Endometrial microvascular endothelial cells (primary cell): ENCODE measurements around the gene PIK3C2B. TPM values are rescaled to one million over a fixed set of nuclear protein-coding genes. Genes with fewer than 3 reads are reported as not detected.
"Not testable (repeated sequence)": the region's sequence is repeated elsewhere in the genome, so short reads cannot be mapped to it uniquely, and the experiment has no call there.

Experiments used
- in situ Hi-C: cut with HindIII; loops from 2 replicates; pipeline ENCODE4 v1.10.0; 2017; ENCODE audit warnings: low sequenced_read_pairs, low pct_unique_long_range_greater_than_20kb; ENCODE audit errors: inconsistent ontology term
- total RNA-seq: library from RNA; depleted of rRNA; stranded (reverse); fragments of >200 nt; gene quantifications from one replicate; pipeline ENCODE4 v1.2.3, GENCODE V29; 2015; ENCODE audit errors: inconsistent ontology term

PIK3C2B gene
- total RNA-seq, 1 donor from 2014 or later = 14.9 TPM

- in situ Hi-C loops = not testable (repeated sequence)
These were observed 7.9 kb downstream of the PIK3C2B start for GRCh38 chr1:204486513-204487255.

- in situ Hi-C loops = no loop called here
These were observed 10.8 kb downstream of the PIK3C2B start for GRCh38 chr1:204483791-204484190.

- in situ Hi-C loops = no loop called here
These were observed 14.1 kb downstream of the PIK3C2B start for GRCh38 chr1:204480515-204480914.

GRCh38 chr1:204479387-204480136 is 15.0 kb downstream of the PIK3C2B start:
- in situ Hi-C loops = no loop called here

GRCh38 chr1:204478921-204479320 is 15.7 kb downstream of the PIK3C2B start:
- in situ Hi-C loops = no loop called here

- in situ Hi-C loops = no loop called here
These were observed 16.3 kb downstream of the PIK3C2B start for GRCh38 chr1:204478172-204478899.

- in situ Hi-C loops = no loop called here
These were observed 17.4 kb downstream of the PIK3C2B start for GRCh38 chr1:204477036-204477740.

- in situ Hi-C loops = no loop called here
These were observed 18.0 kb downstream of the PIK3C2B start for GRCh38 chr1:204476563-204476962.

- in situ Hi-C loops = no loop called here
These were observed 18.8 kb downstream of the PIK3C2B start for GRCh38 chr1:204475656-204476432.

- in situ Hi-C loops = no loop called here
These were observed 21.1 kb downstream of the PIK3C2B start for GRCh38 chr1:204473400-204473965.

GRCh38 chr1:204472660-204473059 is 21.9 kb downstream of the PIK3C2B start:
- in situ Hi-C loops = no loop called here

GRCh38 chr1:204471687-204472086 is 22.9 kb downstream of the PIK3C2B start:
- in situ Hi-C loops = no loop called here

GRCh38 chr1:204469304-204469703 is 25.3 kb downstream of the PIK3C2B start:
- in situ Hi-C loops = no loop called here

GRCh38 chr1:204468766-204469302 is 25.8 kb downstream of the PIK3C2B start:
- in situ Hi-C loops = no loop called here

- in situ Hi-C loops = no loop called here
These were observed 26.4 kb downstream of the PIK3C2B start for GRCh38 chr1:204468206-204468605.

- in situ Hi-C loops = no loop called here
These were observed 27.9 kb downstream of the PIK3C2B start for GRCh38 chr1:204466416-204467405.
